ENCODE results near the gene CSPG4.
"Not testable (repeated sequence)": the region's sequence is repeated elsewhere in the genome, so short reads cannot be mapped to it uniquely, and the experiment has no call there.

The CSPG4 gene

GRCh38 chr15:75706682-75706954 is 6.0 kb downstream of the CSPG4 start:
- H3K4ac ChIP-seq (ENCODE audit: low read length): no peak overlapping the region
- no peak overlapping the region for H3K14ac ChIP-seq (ENCODE audit: low read length)
- H3K18ac ChIP-seq (ENCODE audit: low read length): no peak overlapping the region
- no CpG with 5 or more reads among the region's 2 CpGs for WGBS, 2 donors (ENCODE audit: extremely low coverage in 2 of 2, insufficient read length in 2 of 2, insufficient replicate concordance in 1 of 2)
- no peak overlapping the region for H2AFZ ChIP-seq (ENCODE audit: low read length)
- no peaks in the 10 kb centered on the region for H3K36me3 ChIP-seq (replicated peaks in 1 of 2; ENCODE audit: control insufficient read depth in 2 of 2, insufficient read depth in 2 of 2, low read length in 2 of 2)
- no peak overlapping the region for H4K91ac ChIP-seq (ENCODE audit: low read depth, low read length, poor library complexity)
- no peaks in the 10 kb centered on the region for H3K9me3 ChIP-seq (replicated peaks in 1 of 2; ENCODE audit: control insufficient read depth in 2 of 2, insufficient read depth in 1 of 2, low read depth in 1 of 2, low read length in 2 of 2)
- DNase-seq (ENCODE audit: low spot score): no peak
- no peak overlapping the region for H2AK5ac ChIP-seq (ENCODE audit: low read depth, low read length)
- H3K4me3 ChIP-seq (ENCODE audit: low read length in 2 of 2): no peak overlapping the region
- no peak overlapping the region for H2BK120ac ChIP-seq (ENCODE audit: low read depth, low read length)
- no peak overlapping the region for H3K27ac ChIP-seq (replicated peaks; ENCODE audit: low read length)
- H2BK15ac ChIP-seq (ENCODE audit: low read length): no peak overlapping the region
- H3K27me3 ChIP-seq (ENCODE audit: control insufficient read depth in 3 of 3, insufficient read depth in 3 of 3, low read depth in 1 of 3, low read length in 3 of 3): peaks cover 0 to 6% (median 0%) of the 10 kb centered on the region in 3 experiments
- peaks cover 0 to 8% of the 10 kb centered on the region in 2 donors for H3K4me1 ChIP-seq (ENCODE audit: control insufficient read depth in 2 of 2, insufficient read depth in 1 of 2, low read depth in 1 of 2, low read length in 2 of 2)
- H3K79me1 ChIP-seq (ENCODE audit: low read depth, low read length): no peaks in the 10 kb centered on the region
- H2BK5ac ChIP-seq (ENCODE audit: low read length): no peak overlapping the region
- no peak overlapping the region for H3K23ac ChIP-seq (ENCODE audit: low read depth, low read length, poor library complexity)
- H4K8ac ChIP-seq (ENCODE audit: low read depth, low read length): no peak overlapping the region
- no peak overlapping the region for H3K4me2 ChIP-seq (ENCODE audit: insufficient read depth, low read length, poor library complexity, severe bottlenecking)
- H3K9ac ChIP-seq (ENCODE audit: low read depth, low read length, poor library complexity): no peak overlapping the region
- H2BK12ac ChIP-seq (ENCODE audit: low read length): peak overlapping the region; percentile 73

GRCh38 chr15:75705854-75706681 is 6.6 kb downstream of the CSPG4 start:
- H2BK5ac ChIP-seq (ENCODE audit: low read length): no peak overlapping the region
- no peak for DNase-seq (ENCODE audit: low spot score)
- no peak overlapping the region for H3K27ac ChIP-seq (replicated peaks; ENCODE audit: low read length)
- peak overlapping the region; percentile 59 for H2BK15ac ChIP-seq (ENCODE audit: low read length)
- H3K4me1 ChIP-seq (ENCODE audit: control insufficient read depth in 2 of 2, insufficient read depth in 1 of 2, low read depth in 1 of 2, low read length in 2 of 2): peaks cover 0 to 8% of the 10 kb centered on the region in 2 donors
- H3K27me3 ChIP-seq (ENCODE audit: control insufficient read depth in 3 of 3, insufficient read depth in 3 of 3, low read depth in 1 of 3, low read length in 3 of 3): peaks cover 0 to 8% (median 0%) of the 10 kb centered on the region in 3 experiments
- H3K18ac ChIP-seq (ENCODE audit: low read length): peak overlapping the region; percentile 76
- no peak overlapping the region for H3K4ac ChIP-seq (ENCODE audit: low read length)
- H4K8ac ChIP-seq (ENCODE audit: low read depth, low read length): peak overlapping the region; percentile 86
- no peak overlapping the region for H3K23ac ChIP-seq (ENCODE audit: low read depth, low read length, poor library complexity)
- no peaks in the 10 kb centered on the region for H3K36me3 ChIP-seq (replicated peaks in 1 of 2; ENCODE audit: control insufficient read depth in 2 of 2, insufficient read depth in 2 of 2, low read length in 2 of 2)
- H3K4me2 ChIP-seq (ENCODE audit: insufficient read depth, low read length, poor library complexity, severe bottlenecking): no peak overlapping the region
- whole genome bisulfite sequencing, 2 donors (ENCODE audit: extremely low coverage in 2 of 2, insufficient read length in 2 of 2, insufficient replicate concordance in 1 of 2): no CpG with 5 or more reads among the region's 14 CpGs
- peak overlapping the region; percentile 83 for H2AFZ ChIP-seq (ENCODE audit: low read length)
- no peak overlapping the region for H2BK12ac ChIP-seq (ENCODE audit: low read length)
- no peak overlapping the region for H4K91ac ChIP-seq (ENCODE audit: low read depth, low read length, poor library complexity)
- H2AK5ac ChIP-seq (ENCODE audit: low read depth, low read length): peak overlapping the region; percentile 3
- H2BK120ac ChIP-seq (ENCODE audit: low read depth, low read length): no peak overlapping the region
- peak overlapping the region; percentile 14 for H3K9ac ChIP-seq (ENCODE audit: low read depth, low read length, poor library complexity)
- peak overlapping the region in 1 of 2 donors; percentile 34 for H3K4me3 ChIP-seq (ENCODE audit: low read length in 2 of 2)
- no peaks in the 10 kb centered on the region for H3K79me1 ChIP-seq (ENCODE audit: low read depth, low read length)
- H3K14ac ChIP-seq (ENCODE audit: low read length): peak overlapping the region; percentile 75
- no peaks in the 10 kb centered on the region for H3K9me3 ChIP-seq (replicated peaks in 1 of 2; ENCODE audit: control insufficient read depth in 2 of 2, insufficient read depth in 1 of 2, low read depth in 1 of 2, low read length in 2 of 2)

- not testable (repeated sequence) for H2BK120ac ChIP-seq (ENCODE audit: low read depth, low read length); H3K9ac ChIP-seq (ENCODE audit: low read depth, low read length, poor library complexity); H3K9me3 ChIP-seq (replicated peaks in 1 of 2; ENCODE audit: control insufficient read depth in 2 of 2, insufficient read depth in 1 of 2, low read depth in 1 of 2, low read length in 2 of 2); DNase-seq (ENCODE audit: low spot score); H3K27ac ChIP-seq (replicated peaks; ENCODE audit: low read length); H2BK5ac ChIP-seq (ENCODE audit: low read length); H2BK12ac ChIP-seq (ENCODE audit: low read length); H4K91ac ChIP-seq (ENCODE audit: low read depth, low read length, poor library complexity); H3K4me3 ChIP-seq (ENCODE audit: low read length in 2 of 2); H3K4ac ChIP-seq (ENCODE audit: low read length); H3K14ac ChIP-seq (ENCODE audit: low read length); H2BK15ac ChIP-seq (ENCODE audit: low read length); H3K27me3 ChIP-seq (ENCODE audit: control insufficient read depth in 3 of 3, insufficient read depth in 3 of 3, low read depth in 1 of 3, low read length in 3 of 3); H3K4me1 ChIP-seq (ENCODE audit: control insufficient read depth in 2 of 2, insufficient read depth in 1 of 2, low read depth in 1 of 2, low read length in 2 of 2); H3K4me2 ChIP-seq (ENCODE audit: insufficient read depth, low read length, poor library complexity, severe bottlenecking); H2AK5ac ChIP-seq (ENCODE audit: low read depth, low read length); H3K18ac ChIP-seq (ENCODE audit: low read length); H3K36me3 ChIP-seq (replicated peaks in 1 of 2; ENCODE audit: control insufficient read depth in 2 of 2, insufficient read depth in 2 of 2, low read length in 2 of 2); H3K23ac ChIP-seq (ENCODE audit: low read depth, low read length, poor library complexity); H3K79me1 ChIP-seq (ENCODE audit: low read depth, low read length)
- H2AFZ ChIP-seq (ENCODE audit: low read length): peak overlapping the region; percentile 83
- H4K8ac ChIP-seq (ENCODE audit: low read depth, low read length): peak overlapping the region; percentile 20
- WGBS, 2 donors (ENCODE audit: extremely low coverage in 2 of 2, insufficient read length in 2 of 2, insufficient replicate concordance in 1 of 2): no CpG with 5 or more reads among the region's 5 CpGs
Observed at GRCh38 chr15:75705375-75705774, 7.3 kb downstream of the CSPG4 start.

GRCh38 chr15:75704618-75705017 is 8.0 kb downstream of the CSPG4 start:
- whole genome bisulfite sequencing, 2 donors (ENCODE audit: extremely low coverage in 2 of 2, insufficient read length in 2 of 2, insufficient replicate concordance in 1 of 2): no CpG with 5 or more reads among the region's 9 CpGs
- H3K4ac ChIP-seq (ENCODE audit: low read length): no peak overlapping the region
- H2BK120ac ChIP-seq (ENCODE audit: low read depth, low read length): no peak overlapping the region
- no peak overlapping the region for H2BK12ac ChIP-seq (ENCODE audit: low read length)
- H3K4me1 ChIP-seq (ENCODE audit: control insufficient read depth in 2 of 2, insufficient read depth in 1 of 2, low read depth in 1 of 2, low read length in 2 of 2): peaks cover 0 to 8% of the 10 kb centered on the region in 2 donors
- no peaks in the 10 kb centered on the region for H3K36me3 ChIP-seq (replicated peaks in 1 of 2; ENCODE audit: control insufficient read depth in 2 of 2, insufficient read depth in 2 of 2, low read length in 2 of 2)
- no peaks in the 10 kb centered on the region for H3K9me3 ChIP-seq (replicated peaks in 1 of 2; ENCODE audit: control insufficient read depth in 2 of 2, insufficient read depth in 1 of 2, low read depth in 1 of 2, low read length in 2 of 2)
- no peak overlapping the region for H3K18ac ChIP-seq (ENCODE audit: low read length)
- H2BK15ac ChIP-seq (ENCODE audit: low read length): no peak overlapping the region
- no peak overlapping the region for H3K14ac ChIP-seq (ENCODE audit: low read length)
- H3K9ac ChIP-seq (ENCODE audit: low read depth, low read length, poor library complexity): no peak overlapping the region
- no peaks in the 10 kb centered on the region for H3K79me1 ChIP-seq (ENCODE audit: low read depth, low read length)
- H2AK5ac ChIP-seq (ENCODE audit: low read depth, low read length): no peak overlapping the region
- no peak overlapping the region for H3K4me2 ChIP-seq (ENCODE audit: insufficient read depth, low read length, poor library complexity, severe bottlenecking)
- no peak overlapping the region for H3K4me3 ChIP-seq (ENCODE audit: low read length in 2 of 2)
- H4K91ac ChIP-seq (ENCODE audit: low read depth, low read length, poor library complexity): no peak overlapping the region
- H3K27me3 ChIP-seq (ENCODE audit: control insufficient read depth in 3 of 3, insufficient read depth in 3 of 3, low read depth in 1 of 3, low read length in 3 of 3): peaks cover 0 to 10% (median 0%) of the 10 kb centered on the region in 3 experiments
- no peak overlapping the region for H2BK5ac ChIP-seq (ENCODE audit: low read length)
- no peak overlapping the region for H3K23ac ChIP-seq (ENCODE audit: low read depth, low read length, poor library complexity)
- no peak overlapping the region for H2AFZ ChIP-seq (ENCODE audit: low read length)
- DNase-seq (ENCODE audit: low spot score): no peak
- H4K8ac ChIP-seq (ENCODE audit: low read depth, low read length): no peak overlapping the region
- H3K27ac ChIP-seq (replicated peaks; ENCODE audit: low read length): no peak overlapping the region

Data from neuronal stem cell (in vitro differentiated cells).